ENCODE measurements around the gene KIAA0232.

KIAA0232 gene, protein sequence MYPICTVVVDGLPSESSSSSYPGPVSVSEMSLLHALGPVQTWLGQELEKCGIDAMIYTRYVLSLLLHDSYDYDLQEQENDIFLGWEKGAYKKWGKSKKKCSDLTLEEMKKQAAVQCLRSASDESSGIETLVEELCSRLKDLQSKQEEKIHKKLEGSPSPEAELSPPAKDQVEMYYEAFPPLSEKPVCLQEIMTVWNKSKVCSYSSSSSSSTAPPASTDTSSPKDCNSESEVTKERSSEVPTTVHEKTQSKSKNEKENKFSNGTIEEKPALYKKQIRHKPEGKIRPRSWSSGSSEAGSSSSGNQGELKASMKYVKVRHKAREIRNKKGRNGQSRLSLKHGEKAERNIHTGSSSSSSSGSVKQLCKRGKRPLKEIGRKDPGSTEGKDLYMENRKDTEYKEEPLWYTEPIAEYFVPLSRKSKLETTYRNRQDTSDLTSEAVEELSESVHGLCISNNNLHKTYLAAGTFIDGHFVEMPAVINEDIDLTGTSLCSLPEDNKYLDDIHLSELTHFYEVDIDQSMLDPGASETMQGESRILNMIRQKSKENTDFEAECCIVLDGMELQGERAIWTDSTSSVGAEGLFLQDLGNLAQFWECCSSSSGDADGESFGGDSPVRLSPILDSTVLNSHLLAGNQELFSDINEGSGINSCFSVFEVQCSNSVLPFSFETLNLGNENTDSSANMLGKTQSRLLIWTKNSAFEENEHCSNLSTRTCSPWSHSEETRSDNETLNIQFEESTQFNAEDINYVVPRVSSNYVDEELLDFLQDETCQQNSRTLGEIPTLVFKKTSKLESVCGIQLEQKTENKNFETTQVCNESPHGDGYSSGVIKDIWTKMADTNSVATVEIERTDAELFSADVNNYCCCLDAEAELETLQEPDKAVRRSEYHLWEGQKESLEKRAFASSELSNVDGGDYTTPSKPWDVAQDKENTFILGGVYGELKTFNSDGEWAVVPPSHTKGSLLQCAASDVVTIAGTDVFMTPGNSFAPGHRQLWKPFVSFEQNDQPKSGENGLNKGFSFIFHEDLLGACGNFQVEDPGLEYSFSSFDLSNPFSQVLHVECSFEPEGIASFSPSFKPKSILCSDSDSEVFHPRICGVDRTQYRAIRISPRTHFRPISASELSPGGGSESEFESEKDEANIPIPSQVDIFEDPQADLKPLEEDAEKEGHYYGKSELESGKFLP (N-terminal part only)

DNA sequence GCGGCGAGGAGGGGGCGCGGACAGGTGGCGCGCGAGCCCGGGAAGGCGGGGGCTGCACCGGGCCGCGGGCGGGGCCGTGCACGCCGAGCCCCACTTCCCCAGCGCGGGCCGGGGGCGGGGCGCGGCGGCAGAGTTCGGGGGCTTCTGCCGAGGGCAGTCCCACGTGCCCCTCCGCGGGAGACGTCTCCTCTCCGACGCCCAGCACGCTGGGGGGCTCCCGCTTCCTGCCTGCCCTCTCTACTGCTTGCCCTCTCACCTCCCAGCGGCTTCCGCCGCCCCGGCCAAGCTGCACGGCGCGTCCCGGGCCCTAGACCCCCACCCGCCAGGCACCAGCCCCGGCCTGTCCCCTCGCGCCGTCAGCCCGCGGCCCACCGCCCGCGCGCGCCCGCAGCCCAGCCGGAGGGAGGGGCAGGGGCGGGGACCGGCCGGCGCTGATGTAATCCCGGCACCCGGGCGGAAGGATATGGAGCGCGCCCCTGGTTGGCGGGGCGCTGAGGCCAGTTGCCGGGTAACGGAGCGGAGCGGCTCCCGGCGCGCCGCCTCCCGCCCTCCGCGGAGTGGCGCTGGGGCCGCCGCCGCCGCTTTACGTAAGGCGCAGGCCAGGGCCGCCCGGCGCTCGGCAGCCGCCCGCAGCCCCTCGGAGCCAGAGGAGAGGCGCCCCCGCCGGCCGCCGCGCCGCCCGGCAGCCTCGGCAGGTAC is at the start of gene KIAA0232:
TSS of gene KIAA0232 (plus strand) at position 581 of the 699 bp plus-strand sequence. CDS start 41,727 bp downstream, outside the sequence.
- DNase-seq (ENCODE audit: low read depth) = peak; percentile 73

DNA sequence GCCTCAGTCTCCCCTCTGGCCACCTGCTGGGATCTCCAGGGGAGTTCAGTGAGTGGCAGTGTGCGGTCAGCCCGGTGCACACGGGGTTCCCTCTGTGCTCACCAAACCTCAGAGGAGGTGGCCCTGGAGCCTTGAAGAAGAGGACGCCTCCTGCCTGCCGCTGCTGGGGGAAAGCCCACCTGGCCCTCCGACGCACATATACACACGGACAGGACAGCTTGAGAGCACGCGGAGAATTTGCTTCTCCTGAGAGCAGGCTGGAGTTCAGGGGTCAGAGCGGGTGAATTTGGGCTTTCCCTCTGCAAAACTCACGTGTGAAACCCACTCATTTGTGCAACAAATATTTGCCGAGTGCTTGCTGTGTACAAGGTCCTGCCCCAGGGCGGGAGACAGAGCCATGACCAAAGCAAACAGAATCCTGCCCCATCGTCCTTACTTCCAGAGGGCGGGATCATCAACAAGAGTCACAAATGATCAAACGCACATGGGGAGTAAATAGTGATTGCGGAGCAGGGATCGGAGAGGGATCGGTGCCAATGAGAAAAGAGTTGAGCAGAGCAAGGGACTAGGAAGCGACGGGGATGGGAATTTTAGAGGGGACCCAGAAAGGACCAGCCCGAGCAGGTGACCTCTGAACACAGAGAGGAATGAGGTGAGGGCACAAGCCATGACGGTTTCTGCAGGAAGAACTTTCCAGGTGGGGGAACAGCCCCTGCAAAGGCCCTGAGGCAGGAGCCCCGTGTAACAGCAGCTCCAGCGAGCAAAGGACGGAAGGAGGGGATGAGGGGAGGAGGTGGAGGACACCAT is 49.0 kb upstream of the KIAA0232 start:
- no peak for DNase-seq (ENCODE audit: low read depth)

DNA sequence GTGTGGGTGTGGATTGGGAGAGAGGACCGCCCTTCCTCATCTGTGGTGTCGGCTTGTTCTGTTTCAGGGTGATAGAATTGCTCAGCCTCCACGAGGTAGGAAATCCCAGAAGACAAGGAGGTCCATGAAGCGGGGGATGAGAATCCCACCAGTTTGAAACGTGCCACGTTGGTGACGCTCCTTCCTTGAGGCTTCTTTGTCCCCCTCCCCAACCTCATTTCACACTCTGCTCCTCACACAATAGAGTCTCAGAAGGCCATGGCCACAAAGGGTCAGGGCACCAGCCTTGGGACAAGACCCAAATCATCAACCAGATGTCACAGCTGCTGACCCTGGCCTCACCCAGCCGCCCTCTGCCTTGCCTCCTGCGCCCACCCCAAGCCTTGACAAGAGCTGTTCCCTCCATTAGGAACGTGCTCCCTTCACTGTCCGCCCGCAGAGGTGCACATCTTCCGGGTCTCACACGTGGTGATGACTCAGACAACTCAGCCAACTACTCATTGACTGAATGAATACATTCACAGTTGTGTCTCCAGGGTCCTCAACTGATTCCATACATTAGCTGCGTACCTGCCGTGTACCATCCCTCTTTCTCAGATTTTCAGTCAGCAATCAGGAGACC is 48.3 kb upstream of the KIAA0232 start:
- no peak for DNase-seq (ENCODE audit: low read depth)

DNA sequence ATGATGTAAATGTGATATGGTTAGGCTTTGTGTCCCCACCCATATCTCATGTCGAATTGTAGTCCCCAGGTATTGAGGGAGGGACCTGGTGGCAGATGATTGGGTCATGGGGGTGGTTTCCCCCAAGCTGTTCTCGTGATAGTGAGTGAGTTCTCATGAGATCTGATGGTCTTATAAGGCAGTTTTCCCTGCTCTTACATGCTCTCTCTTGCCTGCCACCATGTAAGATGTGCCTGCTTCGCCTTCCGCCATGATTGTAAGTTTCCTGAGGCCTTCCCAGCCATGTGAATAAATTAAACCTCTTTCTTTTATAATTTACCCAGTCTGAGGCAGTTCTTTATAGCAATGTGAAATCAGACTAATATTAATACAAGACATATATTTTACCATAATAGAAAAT is 42.6 kb upstream of the KIAA0232 start:
- DNase-seq (ENCODE audit: low read depth) = no peak

DNA sequence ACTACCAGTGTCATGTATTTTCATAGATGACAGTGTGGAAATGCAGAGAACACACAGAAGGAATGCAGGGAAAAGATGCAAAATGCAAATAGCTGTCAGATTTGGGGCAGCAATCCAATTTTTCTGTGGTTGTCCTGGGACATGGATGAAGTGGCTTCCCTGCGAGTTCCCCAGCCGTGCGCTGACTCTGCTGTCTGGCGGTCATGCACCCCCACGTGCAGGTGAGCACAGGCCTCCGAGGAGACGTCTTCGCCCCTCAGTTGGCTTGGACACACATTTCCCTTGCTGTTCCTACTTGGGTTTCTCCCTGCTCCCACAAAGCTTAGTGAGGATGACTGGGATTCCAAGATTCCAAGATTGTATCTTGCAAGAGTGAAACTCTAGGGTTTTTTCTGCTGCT is 42.2 kb upstream of the KIAA0232 start:
- no peak for DNase-seq (ENCODE audit: low read depth)

DNA sequence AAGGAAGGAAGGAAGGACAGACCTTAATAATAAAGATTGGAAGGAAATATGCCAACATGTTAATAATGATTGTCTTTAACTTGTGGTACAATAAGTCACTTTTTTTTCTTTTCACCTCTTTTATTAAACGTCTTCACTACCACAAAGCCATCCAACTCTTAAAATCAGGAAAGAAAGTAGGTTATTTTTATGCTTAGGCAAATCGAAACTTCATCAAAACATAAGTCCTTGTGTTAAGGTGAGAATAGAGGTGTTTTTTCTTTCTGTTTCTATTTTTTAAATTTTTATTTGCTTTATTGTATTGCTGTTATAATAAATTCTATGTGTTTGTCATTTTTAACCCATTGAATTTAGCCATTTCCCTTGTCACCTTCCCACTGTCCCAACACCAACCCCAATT is 40.0 kb upstream of the KIAA0232 start:
- DNase-seq (ENCODE audit: low read depth) = no peak

DNA sequence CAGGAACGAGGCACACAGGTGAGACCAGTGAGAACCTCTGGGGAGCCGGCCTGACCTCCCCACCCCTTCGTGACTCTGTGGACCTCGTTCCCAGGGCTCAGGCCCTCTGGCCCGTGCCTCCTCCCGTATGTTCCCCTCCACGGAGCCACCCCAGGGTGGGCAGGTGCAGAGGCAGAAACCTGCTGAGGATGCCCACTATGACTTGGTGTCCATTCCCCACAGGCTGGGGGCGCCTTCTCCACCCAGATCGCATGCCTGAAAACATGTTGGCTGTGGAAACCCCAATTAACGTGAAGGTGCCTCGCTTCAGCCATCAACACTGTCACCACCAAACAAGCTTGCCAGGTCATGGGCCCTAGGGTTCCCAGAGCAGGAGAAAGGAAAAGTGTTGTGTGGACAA is 39.5 kb upstream of the KIAA0232 start:
- no peak for DNase-seq (ENCODE audit: low read depth)

DNA sequence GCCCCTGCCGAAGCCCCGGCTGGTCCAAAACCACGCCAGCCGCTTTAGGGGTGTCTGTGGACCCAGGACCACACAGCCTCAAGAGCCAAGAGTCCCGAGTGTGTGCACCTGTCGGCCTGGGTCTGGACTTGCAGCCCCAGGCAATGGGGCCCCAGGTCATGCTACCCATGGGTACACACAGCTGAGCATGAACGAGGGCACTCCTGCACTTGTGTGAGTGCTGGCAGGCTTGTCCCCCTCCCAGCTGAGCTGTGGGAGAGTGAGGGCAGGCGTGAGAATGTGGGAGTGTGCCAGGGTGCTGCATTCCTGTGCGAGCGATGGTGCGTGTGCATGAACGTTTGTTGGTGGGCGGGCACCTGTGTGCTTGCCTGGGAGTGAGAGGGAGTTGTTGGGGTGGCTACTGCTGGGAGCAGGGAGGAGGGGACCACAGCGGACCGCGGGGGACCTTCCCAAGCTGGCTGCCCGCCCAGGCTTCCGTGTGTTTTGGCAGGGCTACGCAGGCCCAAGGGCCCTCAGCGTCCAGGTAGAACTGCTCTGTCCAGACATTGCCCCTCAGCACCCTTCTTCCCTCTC is 35.7 kb upstream of the KIAA0232 start:
- DNase-seq (ENCODE audit: low read depth) = no peak

DNA sequence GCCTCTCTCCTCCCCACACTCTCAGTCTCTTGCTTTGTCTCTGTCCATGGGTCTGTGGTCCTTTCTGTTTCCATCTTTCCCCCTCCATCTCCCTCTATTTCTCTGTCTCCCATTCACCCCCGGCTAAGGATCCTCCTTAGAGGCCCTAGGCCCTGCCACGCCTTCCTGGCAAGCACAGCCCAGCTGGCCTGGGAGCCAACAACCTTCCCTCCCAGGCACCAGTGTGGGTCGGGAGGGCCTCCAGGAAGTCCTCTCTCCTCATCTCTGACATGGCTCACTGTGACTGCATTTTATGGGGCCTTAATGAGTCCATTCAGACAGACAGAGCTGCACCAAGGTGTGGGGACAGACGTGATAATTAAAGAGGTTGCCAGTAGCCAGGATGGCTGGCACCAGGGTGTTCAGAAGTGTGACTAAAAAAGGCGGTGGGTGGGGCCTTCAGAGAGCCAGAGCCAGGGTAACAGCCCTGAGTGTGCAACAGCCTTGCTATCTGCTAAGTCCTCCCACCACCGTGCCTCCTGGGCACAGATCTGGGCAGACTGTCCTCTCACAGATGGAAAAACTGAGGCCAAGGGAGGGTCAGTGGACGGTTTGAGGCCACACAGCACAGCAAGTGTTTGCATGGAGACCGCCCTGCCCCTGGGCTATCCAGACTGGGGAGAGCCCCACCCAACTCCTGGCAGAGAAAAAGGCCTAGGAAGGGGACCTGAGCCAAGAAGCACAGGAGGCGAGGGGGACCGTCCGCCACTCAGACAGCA is 35.1 kb upstream of the KIAA0232 start:
- DNase-seq (ENCODE audit: low read depth) = no peak

DNA sequence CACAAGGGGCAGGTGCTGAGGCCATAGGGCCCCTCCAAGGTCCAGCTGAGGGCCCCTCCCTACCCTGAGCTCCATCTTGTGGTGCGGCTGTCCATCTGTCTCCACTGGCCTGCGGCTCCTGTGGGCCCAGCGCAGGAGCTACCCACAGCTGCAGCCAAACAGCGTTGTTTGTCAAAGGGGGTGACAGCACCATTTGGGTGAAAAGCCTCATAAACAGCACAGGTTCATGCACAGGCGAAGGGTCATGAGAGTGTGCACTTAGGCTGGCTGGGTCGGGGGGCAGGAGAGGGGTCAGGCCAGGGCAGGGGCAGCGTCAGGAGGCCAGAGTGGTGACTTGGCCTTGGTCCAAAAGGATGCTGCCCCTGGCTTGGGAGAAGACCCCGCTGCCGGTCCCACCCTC is 34.2 kb upstream of the KIAA0232 start:
- DNase-seq (ENCODE audit: low read depth) = no peak

DNA sequence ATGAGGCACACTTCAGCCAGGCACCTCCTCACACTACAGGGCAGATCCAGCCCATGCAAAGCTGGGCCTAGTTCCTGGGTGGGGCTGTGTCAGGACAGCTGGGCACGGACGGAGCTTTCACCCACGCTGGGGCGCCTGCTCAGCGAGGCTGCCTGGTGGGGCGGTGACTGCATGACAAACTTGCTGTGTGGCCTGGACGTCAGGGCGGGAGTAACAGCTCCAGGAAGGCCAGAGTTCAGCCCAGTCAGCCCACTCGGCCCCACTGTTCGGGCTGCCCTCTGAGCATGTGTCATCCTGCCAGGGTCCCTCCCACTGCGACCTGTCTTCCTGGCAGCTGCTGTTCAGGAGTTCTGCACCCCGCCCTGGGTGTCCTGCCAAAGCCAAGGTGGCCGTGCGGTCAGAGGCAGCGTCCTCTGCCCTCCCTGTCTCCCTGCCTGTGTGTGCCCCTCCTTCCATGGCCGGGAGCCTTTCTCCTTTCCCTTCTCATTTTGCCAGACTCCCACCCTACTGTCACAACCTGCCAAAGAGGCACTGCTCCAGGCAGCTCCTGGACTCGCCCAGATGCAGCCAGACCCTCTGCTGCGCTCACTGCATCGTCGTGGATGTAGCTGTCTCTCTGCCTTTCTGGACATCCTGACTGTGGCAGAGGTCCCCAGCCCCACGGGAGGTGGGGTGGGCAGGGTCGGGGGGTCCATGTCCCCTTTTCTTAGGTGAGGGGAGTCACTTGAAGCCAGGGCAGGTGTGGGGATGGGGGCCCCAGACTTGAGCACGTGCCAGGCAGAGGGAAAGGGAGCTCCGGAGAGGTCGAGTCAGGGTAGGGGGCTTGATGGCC is 33.0 kb upstream of the KIAA0232 start:
- no peak for DNase-seq (ENCODE audit: low read depth)

DNA sequence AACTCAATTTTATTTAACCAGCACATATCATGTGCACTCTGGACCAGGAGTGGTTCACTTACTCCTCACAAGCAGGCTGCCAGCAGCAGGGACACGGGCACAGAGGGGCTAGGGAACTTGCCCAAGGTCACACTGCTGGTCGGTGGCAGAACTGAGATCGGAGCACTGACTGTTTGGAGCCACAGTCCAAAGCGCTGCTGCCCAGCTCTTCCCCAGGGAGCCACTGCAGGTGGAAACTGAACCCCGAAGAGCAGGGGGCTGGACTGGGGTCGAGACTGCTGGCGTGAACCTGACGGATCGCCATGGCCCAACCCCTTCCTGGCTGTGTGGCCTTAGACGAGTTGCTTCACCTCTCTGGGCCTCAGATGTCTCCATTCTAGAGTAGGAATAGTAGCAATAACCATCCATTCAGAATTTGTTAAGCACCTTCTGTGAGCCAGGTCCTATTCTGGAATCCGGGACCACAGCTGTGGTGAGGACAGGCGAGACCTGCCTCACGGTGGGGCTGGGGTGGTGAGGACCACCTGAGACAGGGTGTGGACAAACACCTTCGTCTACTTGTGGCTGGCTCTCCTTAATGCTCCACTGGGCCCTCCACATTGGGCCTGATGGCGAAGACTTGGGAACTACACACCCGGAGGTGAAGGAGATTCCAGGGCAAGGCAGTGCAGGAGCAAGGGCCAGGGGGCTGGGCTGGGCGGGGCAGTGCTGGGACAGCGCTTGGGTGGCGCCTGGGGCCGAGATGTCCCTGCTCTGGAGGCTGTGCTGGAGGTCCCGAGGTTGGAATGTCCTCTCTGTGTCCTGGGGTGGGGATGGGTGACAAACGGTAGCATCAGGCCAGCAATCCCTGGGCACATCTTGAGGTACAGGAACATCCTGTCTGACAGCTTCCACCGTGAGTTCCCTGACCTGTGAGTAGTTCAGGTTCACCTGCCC is 32.0 kb upstream of the KIAA0232 start:
- DNase-seq (ENCODE audit: low read depth) = no peak

DNA sequence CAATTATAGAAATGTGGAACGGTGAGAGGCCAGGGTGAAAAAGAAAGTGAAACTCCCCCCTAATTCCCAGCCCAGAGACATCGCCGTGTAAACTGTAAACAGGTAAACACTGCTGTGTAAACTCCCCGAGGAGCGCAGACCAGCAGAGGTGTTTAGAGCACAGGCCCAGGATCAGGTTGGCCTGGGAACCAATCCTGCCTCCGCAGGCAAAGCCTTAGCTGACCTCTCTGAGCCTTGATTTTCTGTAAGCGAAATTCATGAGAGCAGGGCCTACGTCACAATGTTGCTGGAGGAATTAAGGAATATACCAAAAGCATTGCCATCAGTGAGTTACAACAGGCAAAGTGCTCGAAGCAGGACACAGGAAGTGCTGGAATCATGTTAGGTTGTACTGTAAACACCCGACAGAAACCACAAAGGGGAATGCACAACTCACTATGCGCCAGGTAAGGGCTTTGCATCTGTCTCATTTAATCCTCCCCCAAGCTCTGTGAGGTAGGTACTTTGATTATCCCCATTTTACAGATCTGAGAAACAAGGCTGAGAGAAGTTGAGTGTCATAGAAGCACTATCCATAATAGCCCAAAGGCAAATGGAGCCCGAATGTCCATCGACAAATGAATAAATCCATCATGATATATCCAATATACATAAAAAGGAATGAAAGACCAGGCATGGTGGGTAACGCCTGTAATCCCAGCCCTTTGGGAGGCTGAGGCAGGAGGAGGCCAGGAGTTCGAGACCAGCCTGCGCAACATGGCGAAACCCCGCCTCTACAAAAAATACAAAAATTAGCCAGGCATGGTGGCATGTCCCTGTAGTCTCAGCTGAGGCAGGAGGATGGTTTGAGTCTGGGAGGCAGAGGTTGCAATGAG is 30.7 kb upstream of the KIAA0232 start:
- no peak for DNase-seq (ENCODE audit: low read depth)

DNA sequence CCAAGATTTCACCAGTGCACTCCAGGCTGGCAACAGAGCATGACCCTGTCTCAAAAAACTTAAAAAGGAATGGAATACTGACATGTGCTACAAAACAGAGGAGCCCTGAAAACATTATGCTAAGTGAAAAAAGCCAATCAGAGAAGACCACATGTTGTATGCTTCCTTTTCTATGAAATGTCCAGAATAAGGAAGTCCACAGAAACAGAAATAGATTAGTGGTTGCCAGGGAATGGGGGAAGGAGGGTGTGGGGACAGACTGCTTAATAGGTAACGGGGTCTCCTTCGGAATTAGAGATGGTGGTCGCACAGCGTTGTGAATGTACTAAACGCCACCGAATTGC is 30.1 kb upstream of the KIAA0232 start:
- DNase-seq (ENCODE audit: low read depth) = no peak

DNA sequence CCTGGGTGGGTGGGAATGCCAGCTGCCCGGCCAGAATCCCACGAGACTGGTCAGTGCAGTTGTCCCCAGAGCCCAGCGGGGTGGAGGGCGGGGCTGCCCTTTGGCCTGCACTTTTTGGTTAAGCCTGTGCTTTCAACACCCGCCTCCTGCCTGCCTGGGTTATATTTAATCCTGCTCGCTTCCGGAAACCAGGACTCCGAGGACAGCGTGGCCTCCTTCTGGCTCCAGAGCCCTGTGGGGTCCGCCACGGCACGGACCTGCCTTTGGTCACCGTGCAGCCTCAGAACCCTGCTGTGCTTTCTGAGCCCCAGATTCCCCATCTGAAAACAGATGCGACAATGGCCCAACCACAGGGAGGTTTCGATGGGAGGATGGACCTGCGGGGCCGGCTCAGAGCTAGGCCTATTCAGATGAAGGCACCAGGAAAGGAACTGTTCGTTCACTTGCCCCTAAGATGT is 29.4 kb upstream of the KIAA0232 start:
- DNase-seq (ENCODE audit: low read depth) = no peak

DNA sequence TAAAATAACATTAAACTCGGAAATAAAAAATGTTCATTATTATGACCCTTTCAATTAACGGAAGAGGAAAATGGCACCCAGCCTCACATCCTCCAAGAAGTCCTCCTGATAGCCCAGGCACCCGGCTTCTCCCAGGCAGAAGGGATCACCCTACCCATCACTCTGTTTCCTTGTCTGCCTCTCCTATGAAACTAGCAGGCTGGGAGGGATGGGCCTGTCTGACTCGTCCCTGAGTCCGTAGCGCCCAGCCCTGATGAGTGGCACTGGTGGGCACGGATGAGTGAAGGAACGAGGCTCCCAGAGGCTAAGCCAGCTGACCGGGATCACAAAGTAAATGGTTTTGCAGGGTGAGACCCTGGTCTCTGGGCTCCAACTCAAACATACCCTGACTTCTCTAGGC is 28.6 kb upstream of the KIAA0232 start:
- no peak for DNase-seq (ENCODE audit: low read depth)
